Stimulated activated CD4-positive, alpha-beta T cell treated with anti-CD3 and anti-CD28 coated beads, Interleukin-4, amount 100 ng/mL, for 24 hours (primary cell): ENCODE data around the gene TCF7L2.

Experiments
- DNase-seq: peaks from one replicate; pipeline ENCODE4 v3.0.0-alpha.2; 2020

Gene TCF7L2

DNA sequence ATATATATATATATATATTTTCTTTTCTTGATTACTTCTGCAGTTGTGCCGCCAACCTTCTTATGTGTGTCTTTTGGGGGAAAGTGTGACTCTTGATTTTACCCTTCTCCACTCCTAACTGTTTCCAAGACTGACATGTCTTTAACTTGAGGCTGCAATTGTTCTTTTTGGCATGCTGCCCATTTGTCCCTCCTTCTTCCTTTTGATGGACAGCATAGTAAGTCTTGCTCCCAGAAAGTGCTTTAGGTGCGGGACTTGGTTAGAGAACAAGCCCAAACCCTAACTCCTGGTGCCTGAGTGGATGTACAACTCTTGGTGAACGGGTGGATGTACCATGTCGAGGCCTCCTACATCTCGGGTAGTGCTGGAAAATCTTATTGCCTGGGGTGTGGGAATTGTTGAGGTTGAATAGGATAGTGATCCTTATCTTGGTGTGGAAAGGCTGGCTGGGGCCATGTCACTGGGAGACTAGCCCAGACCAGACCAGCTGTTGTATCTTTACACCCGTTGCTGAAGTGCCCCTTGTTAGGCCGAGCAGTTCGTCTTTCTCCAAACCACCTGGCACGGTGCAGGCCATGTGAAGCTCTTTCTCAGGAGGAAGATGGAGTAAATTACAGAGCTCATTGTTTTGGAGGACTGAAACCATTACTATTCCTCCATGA lies 16.3 kb downstream of the TCF7L2 start:
- DNase-seq = no peak

DNA sequence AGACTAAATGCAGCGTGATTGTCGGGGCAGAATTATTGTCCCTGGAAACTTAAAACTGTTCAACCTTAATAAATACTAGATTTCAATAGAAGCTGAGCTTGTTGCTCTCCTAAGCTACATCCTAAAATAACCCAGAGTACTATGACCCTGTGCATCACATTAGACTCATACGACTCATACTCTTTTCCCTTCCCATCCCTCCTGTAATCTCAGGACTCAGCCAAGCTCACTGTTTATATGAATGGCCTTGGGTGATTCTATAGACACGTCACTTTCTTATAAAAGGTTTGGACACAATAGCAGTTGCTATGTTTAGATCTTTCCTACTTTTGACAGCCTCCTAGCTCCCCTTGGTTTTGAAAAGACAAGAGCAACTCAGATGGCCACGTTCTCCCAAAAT lies 17.2 kb downstream of the TCF7L2 start:
- no peak for DNase-seq

DNA sequence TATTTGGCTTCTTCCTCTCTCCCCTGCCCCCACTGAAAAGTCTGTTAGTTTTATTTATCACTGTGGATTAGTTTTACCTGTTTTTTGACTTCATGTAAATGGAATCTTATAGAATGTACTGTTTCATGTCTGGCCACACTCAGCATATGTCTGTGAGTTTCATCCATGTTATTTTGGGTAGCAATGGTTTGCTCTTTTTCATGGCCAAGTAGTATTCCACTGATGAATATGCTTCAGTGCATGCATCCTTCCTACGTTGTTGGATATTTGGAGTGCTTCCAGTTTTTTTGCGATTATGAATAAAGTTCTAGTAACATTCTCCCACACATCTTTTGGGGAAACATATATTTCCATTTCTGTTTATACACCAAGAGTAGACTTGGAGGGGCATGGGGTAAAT lies 19.1 kb downstream of the TCF7L2 start:
- no peak for DNase-seq

DNA sequence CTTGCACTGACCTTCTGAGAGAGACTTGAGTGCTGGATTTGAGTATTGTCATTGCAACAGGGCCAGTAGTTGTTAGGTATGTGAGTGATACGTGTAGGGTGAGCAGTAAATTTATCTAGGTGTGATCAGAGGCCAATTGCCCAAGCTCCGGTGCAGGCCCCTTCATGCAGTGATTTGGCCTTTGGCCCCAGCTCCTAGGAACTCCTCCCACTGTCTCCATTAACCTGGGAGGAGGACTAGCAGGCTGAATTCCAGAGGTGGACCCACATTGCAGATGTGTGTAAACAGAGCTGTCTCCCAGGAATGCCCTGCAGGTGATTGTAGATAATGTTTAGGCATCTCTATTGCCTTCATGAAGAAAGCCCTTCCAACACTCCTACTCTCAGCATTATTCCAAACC lies 19.5 kb downstream of the TCF7L2 start:
- no peak for DNase-seq

DNA sequence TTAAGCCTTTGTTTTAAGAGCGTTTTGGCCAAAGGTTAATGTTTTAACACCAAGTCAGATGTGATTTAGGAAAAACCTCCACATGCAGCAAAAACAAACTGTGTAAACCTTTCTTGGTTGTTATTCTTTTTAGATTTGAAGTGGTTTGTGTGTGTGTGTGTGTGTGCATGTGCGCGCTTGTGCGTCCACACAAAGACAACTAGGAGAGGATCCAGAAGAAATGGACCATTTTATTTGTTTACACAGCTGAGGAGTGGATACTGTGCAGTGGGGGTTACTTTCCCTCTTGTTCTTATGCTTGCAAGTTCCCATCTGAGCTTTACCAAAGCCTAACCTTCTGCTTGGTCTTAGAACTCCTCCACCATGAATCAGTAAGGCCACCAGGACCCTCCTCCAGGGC lies 20.0 kb downstream of the TCF7L2 start:
- DNase-seq = no peak

DNA sequence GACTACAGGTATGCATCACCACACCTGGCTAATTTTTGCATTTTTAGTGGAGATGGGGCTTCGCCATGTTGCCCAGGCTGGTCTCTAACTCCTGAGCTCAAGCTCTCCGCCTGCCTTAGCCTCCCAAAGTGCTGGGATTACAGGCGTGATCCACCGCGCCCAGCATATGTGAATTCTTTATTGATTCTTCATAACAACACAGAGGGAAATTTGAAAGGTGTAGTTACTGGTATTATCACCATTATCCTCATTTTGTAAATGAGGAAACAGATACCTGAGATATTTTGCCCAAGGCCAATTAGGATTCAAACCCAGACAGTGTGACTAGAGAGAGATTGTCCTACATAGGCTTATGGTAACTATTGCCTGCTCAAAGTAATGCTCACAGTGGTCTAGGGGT lies 22.6 kb downstream of the TCF7L2 start:
- DNase-seq = no peak

DNA sequence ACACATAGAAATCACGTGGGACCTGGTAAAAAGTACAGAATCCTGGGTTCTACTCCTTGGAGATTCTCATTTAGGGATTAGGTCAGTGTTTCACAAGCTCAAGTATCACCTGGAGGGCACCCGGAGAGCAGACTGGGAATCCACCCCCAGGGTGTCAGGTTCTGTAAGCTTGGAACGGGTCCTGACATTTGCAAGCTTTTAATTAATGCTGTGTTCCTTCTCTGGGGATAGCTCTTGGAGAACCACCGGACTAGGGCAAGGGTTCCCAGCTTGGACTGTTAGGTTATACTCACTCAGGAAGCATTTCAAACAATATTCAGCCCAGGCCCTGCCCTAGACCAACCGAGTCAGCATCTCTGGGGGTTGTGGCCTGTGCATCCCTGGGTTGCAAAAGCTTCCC lies 23.0 kb downstream of the TCF7L2 start:
- no peak for DNase-seq

DNA sequence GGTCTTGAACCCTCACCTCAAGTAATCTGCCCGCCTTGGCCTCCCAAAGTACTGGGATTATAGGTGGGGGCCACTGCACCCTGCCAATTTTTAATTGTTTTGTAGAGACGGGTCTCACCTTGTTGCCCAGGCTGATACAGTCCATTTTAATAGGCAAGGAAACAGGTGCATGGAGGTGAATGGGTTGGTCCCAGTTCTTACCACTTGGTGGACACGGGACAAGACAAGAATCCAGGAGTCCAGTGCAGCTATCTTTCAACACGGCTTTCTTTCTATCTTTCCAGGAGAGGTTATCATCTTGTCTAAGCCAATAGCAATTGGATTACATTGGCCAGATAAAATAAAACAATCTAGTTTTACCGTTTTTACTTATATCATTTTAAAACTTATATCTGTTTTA lies 23.8 kb downstream of the TCF7L2 start:
- no peak for DNase-seq

DNA sequence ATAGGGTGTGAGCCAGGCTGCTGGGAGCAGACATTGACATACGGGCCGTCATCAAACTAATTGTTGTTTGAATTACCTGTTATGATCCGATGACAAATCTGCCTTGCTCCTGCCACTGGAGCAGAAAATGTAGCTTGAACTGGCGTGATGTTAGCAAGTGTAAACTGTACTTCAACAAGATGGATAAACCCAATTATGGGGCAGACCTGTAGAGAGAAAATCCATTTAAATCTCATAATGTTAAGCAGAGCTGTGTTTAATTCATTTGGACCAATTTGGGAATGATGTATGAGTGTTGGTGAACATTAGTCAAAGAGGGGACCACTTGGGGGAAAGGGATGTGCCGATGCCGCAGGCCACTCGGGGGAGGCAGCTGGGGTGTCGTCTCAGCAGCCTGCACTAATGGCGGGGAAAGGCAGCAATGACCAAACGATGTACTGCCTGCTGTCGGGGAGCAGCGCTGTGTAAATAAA lies 27.4 kb downstream of the TCF7L2 start:
- DNase-seq = no peak

DNA sequence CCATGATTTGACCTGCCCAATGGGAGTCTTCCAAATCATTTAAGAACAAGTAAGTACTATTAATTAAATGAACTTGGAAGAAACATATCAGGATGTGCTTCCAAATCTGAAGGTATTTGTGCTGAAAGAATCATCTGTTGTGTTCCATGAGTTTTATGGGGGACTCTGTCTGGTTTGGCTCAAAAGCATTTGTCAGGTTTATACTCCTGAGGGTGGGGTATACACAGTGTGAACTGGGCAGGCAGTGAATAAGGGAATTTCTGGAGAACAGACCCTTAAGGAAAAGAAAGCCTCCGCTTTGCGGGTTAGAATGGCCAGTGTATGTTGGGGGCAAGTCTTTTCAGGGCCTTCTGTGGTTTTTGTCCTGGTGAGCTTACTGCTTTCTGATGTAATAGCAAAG lies 29.9 kb downstream of the TCF7L2 start:
- no peak for DNase-seq

DNA sequence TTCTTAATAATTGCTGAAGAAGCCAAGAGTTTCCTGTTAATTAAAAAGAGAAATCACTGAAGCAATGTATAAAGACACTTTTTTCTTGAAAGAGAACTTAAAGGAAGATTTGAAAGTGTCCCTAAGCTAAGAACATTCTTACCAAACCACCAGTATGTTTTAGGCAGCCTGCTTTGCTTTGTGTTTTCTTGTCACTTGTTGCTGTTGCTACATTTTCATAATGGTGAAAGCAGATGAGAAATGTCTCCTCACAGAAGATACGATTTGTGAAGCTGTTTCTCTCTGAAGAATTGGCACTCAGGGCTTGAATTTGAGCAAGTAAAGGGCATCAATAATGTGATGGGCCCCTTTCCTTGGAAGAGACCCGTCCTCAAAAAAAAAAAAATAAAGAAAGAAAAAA lies 30.9 kb downstream of the TCF7L2 start:
- no peak for DNase-seq

DNA sequence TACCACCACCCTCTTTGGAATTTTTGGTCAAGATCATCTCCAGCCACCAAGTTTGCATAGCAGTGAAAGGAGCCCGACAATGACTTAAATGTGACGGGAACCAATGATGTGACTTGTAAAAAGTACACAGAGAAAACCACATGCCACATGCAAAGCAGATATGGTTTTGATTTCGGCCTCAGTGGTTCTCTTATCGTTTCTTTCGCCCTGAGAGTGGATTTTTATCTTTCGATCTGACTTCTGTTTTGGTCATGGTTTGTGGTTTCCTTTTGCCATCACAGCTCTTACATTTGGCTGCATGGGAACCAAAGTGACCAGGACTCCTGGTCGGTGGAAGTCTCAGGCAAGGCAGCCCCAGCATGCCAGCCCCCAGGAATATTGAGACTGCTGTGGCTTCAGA lies 31.5 kb downstream of the TCF7L2 start:
- peak; percentile 57 for DNase-seq

DNA sequence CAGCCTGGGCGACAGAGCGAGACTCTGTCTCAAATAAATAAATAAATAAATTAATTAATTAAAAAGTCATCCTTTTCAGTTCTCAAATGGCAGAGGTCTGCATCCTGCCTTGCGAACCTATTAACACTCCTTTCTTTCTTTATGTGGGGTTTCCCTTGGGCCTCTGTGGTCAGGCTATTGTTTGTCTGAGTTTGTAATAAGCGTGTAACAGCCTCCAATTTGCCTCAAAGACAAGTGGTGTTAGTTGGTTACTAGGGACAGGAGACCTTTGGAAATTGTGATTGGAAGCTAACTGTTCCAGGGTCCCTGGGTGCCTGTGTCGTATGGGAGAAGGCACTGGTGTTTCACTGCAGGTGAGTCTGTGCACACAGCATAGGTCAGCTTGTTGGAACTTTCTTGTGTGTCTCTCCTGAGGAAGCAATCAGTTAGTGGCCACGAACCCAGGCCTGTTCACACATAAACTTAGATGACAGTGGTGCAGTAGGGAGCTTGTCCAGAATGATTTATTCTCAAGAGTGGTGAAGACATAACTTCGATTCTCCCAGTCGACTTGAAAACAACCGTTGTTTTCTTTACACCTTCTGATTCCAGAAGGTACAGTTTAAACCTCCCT lies 33.5 kb downstream of the TCF7L2 start:
- no peak for DNase-seq

DNA sequence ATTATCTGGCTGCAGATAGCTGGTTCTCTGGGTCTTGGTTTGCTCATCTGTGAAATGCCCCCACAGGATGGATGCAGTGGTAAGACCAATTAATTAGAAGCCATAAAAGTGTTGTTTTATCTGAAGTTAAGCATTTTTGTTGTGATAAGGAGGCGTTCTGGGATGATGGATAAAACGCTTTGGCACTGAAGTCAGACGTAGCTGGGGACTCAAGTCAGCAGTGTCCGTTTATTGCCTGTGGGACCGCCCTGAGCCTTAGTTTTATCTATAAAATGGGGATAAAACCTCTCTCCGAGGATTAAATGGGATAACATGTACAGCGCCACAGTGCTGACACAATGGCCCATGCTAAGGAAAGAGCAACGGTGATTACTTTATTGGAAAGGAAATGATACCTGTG lies 34.7 kb downstream of the TCF7L2 start:
- no peak for DNase-seq

DNA sequence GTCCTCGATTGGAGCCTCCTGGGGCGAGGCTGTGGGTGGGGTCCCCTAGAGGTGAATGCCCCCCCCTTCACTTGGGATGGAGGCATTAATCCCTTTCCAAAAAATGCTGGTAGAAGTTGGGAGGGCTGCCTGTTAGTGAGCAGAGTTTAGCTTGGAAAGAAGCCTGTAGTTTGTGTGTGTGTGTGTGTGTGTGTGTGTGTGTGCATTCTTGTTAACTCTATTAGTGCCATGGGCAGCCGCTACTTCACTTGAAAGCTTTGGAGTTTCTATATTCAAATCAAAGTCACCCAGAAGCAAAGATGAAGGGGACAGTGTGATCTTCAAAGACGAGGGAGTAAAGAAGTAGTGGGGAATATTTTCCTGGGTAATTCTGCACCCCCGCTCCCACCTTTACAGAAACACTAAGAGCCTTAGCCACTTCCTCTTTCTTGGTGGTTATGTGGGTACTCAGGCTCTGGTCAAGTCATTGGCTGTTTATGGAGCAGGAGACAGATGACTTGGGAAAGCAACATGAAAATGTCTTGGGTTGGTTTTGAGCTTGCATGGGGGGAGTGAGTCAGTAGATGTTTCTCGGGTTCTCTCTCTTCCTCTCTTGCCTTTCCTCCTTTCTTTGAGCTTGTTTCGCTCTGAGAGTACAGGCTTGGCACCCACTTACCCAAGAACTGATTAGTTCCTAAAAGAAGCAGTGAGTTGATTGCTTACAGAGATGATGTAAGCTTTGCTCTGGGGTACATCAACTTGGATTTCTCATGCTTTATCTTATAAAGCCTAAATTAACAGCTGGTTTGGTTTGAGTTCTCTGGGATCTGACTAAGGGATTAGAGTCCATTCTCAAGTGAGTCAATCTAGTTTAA lies 35.9 kb downstream of the TCF7L2 start:
- peak; percentile 9 for DNase-seq

DNA sequence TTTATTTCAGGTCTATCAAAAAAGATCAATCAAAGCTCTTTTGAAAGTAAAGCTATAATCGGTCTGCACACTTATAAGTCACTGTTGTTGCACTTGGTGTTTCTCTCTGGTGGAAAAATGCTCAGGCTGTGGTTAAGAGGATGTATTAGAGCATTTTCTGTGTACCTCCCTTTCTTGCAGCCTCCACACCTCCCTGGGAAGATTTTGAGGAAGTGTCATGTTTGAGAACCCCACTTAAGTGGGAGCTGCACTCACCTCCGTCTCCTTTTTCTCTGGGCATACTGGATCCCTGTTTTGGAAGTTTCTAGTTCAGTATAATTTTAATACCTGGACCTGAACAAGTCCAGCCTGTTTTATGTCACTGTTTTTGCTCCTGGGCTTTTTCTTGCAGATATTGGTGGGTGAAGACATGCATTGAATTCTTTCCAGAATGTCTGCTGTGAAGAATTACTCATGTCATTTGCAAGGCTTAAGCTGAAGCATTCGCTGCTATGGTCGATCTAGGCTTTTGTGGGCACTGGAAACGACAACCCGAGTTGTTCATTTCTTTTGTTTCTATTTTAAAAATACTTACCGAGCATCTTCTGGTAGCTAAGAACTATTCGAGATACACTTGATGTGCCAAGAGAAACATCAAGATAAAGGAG lies 36.6 kb downstream of the TCF7L2 start:
- no peak for DNase-seq

DNA sequence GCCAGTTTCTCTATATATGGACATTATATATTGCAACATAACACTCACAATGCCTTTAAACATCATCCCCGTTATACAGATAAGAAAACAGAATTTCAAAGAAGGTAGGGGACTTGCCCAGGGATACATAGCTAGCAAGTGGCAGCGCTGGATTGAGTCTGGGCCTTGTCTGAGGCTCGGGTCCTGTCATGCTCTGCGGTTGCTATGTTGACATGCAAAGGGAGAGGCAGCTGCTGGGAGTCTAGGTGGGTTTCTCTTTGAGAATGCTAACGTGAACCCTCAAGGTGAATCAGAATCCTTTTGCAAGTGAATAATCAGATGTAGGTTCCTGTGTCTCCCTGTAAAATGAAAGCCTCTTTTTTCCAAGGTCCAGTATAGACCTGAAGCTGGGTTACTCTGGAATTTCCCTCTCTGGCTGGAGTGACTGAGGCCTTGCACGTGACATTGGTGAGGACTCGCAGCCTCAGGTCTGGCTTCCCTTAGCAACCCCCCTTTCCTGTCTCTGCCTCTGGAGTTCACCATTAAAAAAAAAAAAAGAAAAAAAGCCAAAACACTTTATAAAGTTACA lies 38.9 kb downstream of the TCF7L2 start:
- DNase-seq = no peak

DNA sequence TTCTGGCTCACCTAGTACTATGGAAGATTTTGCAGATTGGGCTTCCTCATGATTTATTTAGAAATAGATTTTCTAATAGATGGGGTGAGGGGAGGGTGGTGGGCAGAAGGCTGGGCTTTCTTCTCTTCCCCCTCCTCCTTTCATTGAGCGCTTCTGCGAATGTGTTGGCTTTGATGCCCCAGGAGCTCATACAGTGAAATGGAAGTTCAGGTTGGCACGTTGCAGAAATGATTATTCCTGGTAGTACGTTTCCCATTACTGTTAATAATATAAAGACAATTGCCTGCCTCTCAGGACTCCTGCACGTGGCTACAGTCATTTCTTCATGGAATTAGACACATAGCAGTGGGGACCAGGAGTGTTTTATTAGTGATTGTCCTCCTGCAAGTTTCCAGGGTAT lies 39.8 kb downstream of the TCF7L2 start:
- DNase-seq = no peak

DNA sequence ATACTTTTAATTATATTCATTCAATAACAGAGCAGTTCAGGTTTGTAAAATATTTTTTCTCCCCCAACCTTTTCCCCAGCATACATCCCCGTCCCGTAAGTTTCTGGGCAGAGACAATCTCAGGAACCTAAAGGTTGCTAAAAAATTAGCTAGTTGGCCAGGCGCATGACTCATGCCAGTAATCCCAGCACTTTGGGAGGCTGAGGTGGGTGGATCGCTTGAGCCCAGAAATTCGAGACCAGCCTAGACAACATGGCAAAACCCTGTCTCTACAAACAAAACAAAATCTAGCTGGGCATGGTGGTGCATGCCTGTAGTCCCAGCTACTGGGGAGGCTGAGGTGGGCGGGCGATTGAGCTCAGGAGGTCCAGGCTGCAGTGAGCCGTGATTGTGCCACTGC lies 40.2 kb downstream of the TCF7L2 start:
- no peak for DNase-seq

DNA sequence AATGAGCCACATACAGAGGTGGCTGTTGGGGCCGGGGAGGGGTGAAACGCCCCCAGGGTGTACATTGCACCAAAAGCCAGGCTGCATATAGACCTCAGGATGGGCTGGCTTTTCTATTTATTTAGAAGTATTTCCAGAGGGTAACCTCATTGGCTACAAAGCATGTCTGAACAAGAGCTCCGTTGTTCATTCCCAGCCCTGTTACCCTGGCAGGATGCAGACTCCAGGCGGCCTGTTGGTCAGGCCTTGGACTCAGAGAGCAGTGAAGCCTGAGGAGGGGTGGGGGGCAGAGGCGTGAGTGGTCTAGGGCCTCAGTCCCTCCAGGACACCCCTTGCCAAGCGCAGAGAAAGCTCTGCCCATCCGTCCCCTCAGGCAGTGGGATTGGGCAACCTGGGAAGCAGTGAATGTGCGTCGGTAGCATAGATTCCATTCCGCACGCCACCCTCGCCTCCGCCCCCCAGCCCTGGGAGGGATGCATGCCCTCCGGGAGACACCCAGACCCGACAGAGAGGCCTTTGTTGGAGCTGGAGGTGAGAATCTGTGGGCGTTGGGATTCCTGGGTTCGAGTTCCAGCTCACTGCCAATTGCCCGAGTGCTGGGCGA lies 41.9 kb downstream of the TCF7L2 start:
- DNase-seq = no peak

DNA sequence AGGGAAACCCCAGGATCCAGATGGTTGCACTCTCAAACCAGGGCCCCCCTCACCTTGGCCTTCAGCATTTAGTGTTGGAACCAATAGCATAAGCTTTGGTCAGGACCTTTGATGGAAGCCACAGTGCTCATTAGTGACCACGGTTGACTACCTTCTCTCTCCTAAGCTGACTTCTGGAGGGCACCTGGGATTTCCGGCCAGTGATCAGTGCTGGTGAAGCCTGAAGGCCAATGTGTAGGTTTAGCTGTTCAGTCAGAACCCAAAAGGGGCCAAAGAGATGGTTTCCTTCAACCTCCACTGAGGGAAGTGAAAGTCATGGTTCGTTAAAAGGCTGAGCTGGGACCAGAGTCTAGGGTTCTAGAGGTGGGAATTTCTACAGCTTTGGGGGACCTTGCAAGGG lies 46.4 kb downstream of the TCF7L2 start:
- no peak for DNase-seq

DNA sequence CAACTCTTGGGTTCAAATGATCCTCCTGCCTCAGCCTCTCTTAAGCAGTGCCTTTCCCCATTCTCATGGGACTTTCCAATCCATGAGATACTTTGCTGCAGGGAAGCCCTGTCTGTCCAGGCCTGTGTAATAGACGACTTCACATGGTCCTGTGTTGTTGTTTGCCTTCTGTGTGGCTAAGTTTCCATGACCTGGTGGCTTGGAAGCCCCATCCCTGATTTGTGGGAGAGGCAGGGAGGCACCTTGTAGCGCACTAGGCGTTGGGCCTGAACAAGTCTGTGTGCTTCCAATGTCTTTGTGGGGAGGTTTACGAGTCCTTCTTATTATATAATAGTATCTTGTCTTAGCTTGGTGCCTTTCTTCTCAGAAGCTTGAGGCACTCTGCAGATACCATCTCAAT lies 49.1 kb downstream of the TCF7L2 start:
- DNase-seq = no peak

DNA sequence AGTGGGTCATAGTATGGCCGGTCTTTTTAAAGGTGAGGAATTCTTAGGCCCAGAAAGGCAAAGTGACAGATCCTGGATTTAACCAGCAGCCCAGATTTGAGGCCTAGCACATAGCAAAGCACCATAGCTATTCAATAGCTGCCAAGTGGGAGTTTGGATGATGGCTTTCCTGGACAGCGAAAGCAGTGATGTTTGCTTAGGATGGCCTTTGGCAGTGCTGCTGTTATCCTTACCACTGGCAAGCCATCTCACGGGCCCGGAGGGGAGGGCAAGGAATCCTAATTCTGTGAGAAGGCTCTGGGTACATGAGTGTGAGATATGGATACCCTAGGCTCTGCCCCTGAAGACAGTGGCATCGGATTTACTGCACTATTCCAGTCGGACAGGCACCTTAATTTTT lies 50.4 kb downstream of the TCF7L2 start:
- DNase-seq = no peak
